ENCODE results near the gene TCP11. TPM values are rescaled to one million over a fixed set of nuclear protein-coding genes. Genes with fewer than 3 reads are reported as not detected.
"Not testable (repeated sequence)": the region's sequence is repeated elsewhere in the genome, so short reads cannot be mapped to it uniquely, and the experiment has no call there.

The TCP11 gene
- total and polyA plus RNA-seq, 2 donors (not counting 1 experiment from before 2014, with no cell fraction given), result not detected

- POLR2A ChIA-PET, result no interaction called here
- H3K27me3 ChIP-seq (replicated peaks in 1 of 4; ENCODE audit: control extremely low read depth in 1 of 4, control insufficient read depth in 3 of 4, insufficient read depth in 4 of 4, low read length in 3 of 4), result peaks cover 0 to 17% (median 8%) of the 10 kb centered on the region in 4 experiments
- peaks cover 9 to 18% of the 10 kb centered on the region in 2 donors for H3K4me1 ChIP-seq (ENCODE audit: control insufficient read depth in 2 of 2, insufficient read depth in 2 of 2, low read length in 2 of 2)
- peaks cover 0 to 7% (median 0%) of the 10 kb centered on the region in 3 donors for H3K9me3 ChIP-seq (ENCODE audit: control extremely low read depth in 1 of 3, control insufficient read depth in 2 of 3, insufficient read depth in 1 of 3, low read length in 2 of 3)
- no peaks in the 10 kb centered on the region for H4K20me1 ChIP-seq (ENCODE audit: control insufficient read depth, insufficient read depth, low read length, poor library complexity, severe bottlenecking)
- DNase-seq (no peak), ATAC-seq (ENCODE audit: low read depth) (no peak)
- intact Hi-C loops (cut with micrococcal nuclease), result no loop called here
- CTCF ChIA-PET, result interaction anchor here (0.6 to 2.1 kb wide), 40 partner anchors 9 to 1084 kb away, joined by 3 to 32 read pairs (median 4); partner anchors contain the start of genes BLTP3A, PACSIN1, RPS10 and SMIM29
- H3K9me3 Mint-ChIP-seq (ENCODE audit: insufficient read depth), result no peaks in the 10 kb centered on the region
- no peaks in the 10 kb centered on the region for H3K79me2 ChIP-seq (ENCODE audit: control insufficient read depth, insufficient read depth, low read length)
- H3K4me1 Mint-ChIP-seq, result peaks cover 18% of the 10 kb centered on the region
- no CpG with 5 or more reads among the region's 2 CpGs for WGBS (ENCODE audit: insufficient coverage)
- H3K9ac ChIP-seq (ENCODE audit: low read length), result no peak overlapping the region
- H3K4me3 Mint-ChIP-seq, result no peak overlapping the region
- H3K27ac Mint-ChIP-seq, result no peak overlapping the region
- TF ChIP-seq CTCF (IDR thresholded peaks at IDR 0.05) (no peak), EZH2 (IDR thresholded peaks at IDR 0.05; ENCODE audit: borderline replicate concordance, insufficient read depth, low read depth, low read length, poor library complexity, severe bottlenecking) (no peak)
- no peak overlapping the region for H3K4me3 ChIP-seq (ENCODE audit: control extremely low read depth in 1 of 5, extremely low read depth in 1 of 5, insufficient read depth in 1 of 5, low read depth in 2 of 5, low read length in 4 of 5)
- no peak overlapping the region for H3K27ac ChIP-seq (ENCODE audit: low read length in 2 of 2)
- H3K36me3 ChIP-seq (replicated peaks in 1 of 2; ENCODE audit: control extremely low read depth in 1 of 2, control insufficient read depth in 1 of 2, extremely low read depth in 1 of 2, insufficient read depth in 2 of 2, low read length in 1 of 2), result no peaks in the 10 kb centered on the region
- no peak overlapping the region for H2AFZ ChIP-seq (ENCODE audit: insufficient read depth, low read depth, low read length, poor library complexity, severe bottlenecking)
- peaks cover 18% of the 10 kb centered on the region for H3K27me3 Mint-ChIP-seq
- no peak overlapping the region for H3K4me2 ChIP-seq (replicated peaks; ENCODE audit: low read depth, low read length, poor library complexity, severe bottlenecking)
These were observed 1.7 kb downstream of the TCP11 start for GRCh38 chr6:35139470-35139869.

DNA sequence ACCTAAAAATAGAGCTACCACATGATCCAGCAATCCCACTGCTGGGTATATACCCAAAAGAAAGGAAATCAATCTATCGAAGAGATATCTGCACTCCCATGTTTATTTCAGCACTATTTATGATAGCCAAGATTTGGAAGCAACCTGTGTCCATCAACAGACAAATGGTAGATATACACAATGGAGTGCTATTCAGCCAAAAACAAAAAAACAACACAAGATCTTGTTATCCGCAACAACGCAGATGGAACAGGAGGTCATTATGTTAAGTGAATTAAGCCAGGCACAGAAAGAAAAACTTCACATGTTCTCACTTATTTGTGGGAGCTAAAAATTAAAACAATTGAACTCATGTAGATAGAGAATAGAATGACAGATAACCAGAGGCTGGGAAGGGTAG is 2.9 kb downstream of the TCP11 start:
- H3K79me2 ChIP-seq (ENCODE audit: control insufficient read depth, insufficient read depth, low read length); intact Hi-C loops (cut with micrococcal nuclease); ATAC-seq (ENCODE audit: low read depth); H3K4me3 Mint-ChIP-seq; H3K9ac ChIP-seq (ENCODE audit: low read length); H3K27ac Mint-ChIP-seq; H3K9me3 ChIP-seq (ENCODE audit: control extremely low read depth in 1 of 3, control insufficient read depth in 2 of 3, insufficient read depth in 1 of 3, low read length in 2 of 3); H3K36me3 ChIP-seq (replicated peaks in 1 of 2; ENCODE audit: control extremely low read depth in 1 of 2, control insufficient read depth in 1 of 2, extremely low read depth in 1 of 2, insufficient read depth in 2 of 2, low read length in 1 of 2); DNase-seq; H3K4me2 ChIP-seq (replicated peaks; ENCODE audit: low read depth, low read length, poor library complexity, severe bottlenecking); H2AFZ ChIP-seq (ENCODE audit: insufficient read depth, low read depth, low read length, poor library complexity, severe bottlenecking); H3K4me3 ChIP-seq (ENCODE audit: control extremely low read depth in 1 of 5, extremely low read depth in 1 of 5, insufficient read depth in 1 of 5, low read depth in 2 of 5, low read length in 4 of 5); H4K20me1 ChIP-seq (ENCODE audit: control insufficient read depth, insufficient read depth, low read length, poor library complexity, severe bottlenecking); H3K9me3 Mint-ChIP-seq (ENCODE audit: insufficient read depth); H3K27ac ChIP-seq (ENCODE audit: low read length in 2 of 2): not testable (repeated sequence)
- no CpG with 5 or more reads among the region's 3 CpGs for WGBS (ENCODE audit: insufficient coverage)
- Histone ChIP-seq H3K27me3 (replicated peaks in 1 of 4; ENCODE audit: control extremely low read depth in 1 of 4, control insufficient read depth in 3 of 4, insufficient read depth in 4 of 4, low read length in 3 of 4) (peaks cover 0 to 17% (median 8%) of the 10 kb centered on the region in 4 experiments), H3K4me1 (ENCODE audit: control insufficient read depth in 2 of 2, insufficient read depth in 2 of 2, low read length in 2 of 2) (peaks cover 9 to 18% of the 10 kb centered on the region in 2 donors)
- Mint-ChIP-seq H3K4me1 (peaks cover 18% of the 10 kb centered on the region), H3K27me3 (peaks cover 18% of the 10 kb centered on the region)
- POLR2A ChIA-PET, result interaction anchor here (0.6 kb wide), 1 partner anchor 1081 kb away, joined by 4 read pairs; no protein-coding TSS in a partner anchor
- CTCF ChIA-PET, result interaction anchor here (0.7 to 1.8 kb wide), 2 partner anchors 17 to 67 kb away, joined by 4 to 5 read pairs; no protein-coding TSS in a partner anchor

Measured in B cell (primary cell).